ENCODE measurements around the gene DPP6. TPM values are rescaled to one million over a fixed set of nuclear protein-coding genes. Genes with fewer than 3 reads are reported as not detected.

The DPP6 gene
- total RNA-seq, 3 donors from 2014 or later (not counting 1 experiment from before 2014, with no cell fraction given): not detected

- intact Hi-C loops (cut with micrococcal nuclease): no loop called here
- Mint-ChIP-seq H3K27ac (no peak overlapping the region), H3K9me3 (peaks cover 0 to 4% of the 10 kb centered on the region in 2 donors), H3K4me1 (no peaks in the 10 kb centered on the region), H3K27me3 (ENCODE audit: low read depth in 2 of 2) (peaks cover 0 to 1% of the 10 kb centered on the region in 2 donors), H3K36me3 (no peaks in the 10 kb centered on the region), H3K4me3 (no peak overlapping the region)
- no peak overlapping the region for H3K4me3 ChIP-seq (ENCODE audit: low read length)
- no peaks in the 10 kb centered on the region for H3K27me3 ChIP-seq (ENCODE audit: control insufficient read depth, insufficient read depth, low read length)
- no peaks in the 10 kb centered on the region for H3K4me1 ChIP-seq (ENCODE audit: control insufficient read depth, insufficient read depth, low read length)
- H3K27ac ChIP-seq (ENCODE audit: low read length): no peak overlapping the region
- no peaks in the 10 kb centered on the region for H3K36me3 ChIP-seq (ENCODE audit: control insufficient read depth, insufficient read depth, low read length)
- 84% methylated on average over 8 of the region's 8 CpGs for WGBS (ENCODE audit: insufficient coverage)
- DNase-seq (no peak), ATAC-seq (no peak)
- no peaks in the 10 kb centered on the region for H3K9me3 ChIP-seq (ENCODE audit: control insufficient read depth, insufficient read depth, low read length)
- TF ChIP-seq, protein P1, sequence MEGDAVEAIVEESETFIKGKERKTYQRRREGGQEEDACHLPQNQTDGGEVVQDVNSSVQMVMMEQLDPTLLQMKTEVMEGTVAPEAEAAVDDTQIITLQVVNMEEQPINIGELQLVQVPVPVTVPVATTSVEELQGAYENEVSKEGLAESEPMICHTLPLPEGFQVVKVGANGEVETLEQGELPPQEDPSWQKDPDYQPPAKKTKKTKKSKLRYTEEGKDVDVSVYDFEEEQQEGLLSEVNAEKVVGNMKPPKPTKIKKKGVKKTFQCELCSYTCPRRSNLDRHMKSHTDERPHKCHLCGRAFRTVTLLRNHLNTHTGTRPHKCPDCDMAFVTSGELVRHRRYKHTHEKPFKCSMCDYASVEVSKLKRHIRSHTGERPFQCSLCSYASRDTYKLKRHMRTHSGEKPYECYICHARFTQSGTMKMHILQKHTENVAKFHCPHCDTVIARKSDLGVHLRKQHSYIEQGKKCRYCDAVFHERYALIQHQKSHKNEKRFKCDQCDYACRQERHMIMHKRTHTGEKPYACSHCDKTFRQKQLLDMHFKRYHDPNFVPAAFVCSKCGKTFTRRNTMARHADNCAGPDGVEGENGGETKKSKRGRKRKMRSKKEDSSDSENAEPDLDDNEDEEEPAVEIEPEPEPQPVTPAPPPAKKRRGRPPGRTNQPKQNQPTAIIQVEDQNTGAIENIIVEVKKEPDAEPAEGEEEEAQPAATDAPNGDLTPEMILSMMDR (IDR thresholded peaks at IDR 0.05): no peak
These were observed 801.0 kb downstream of the DPP6 start for GRCh38 chr7:154853063-154853726.

DNA sequence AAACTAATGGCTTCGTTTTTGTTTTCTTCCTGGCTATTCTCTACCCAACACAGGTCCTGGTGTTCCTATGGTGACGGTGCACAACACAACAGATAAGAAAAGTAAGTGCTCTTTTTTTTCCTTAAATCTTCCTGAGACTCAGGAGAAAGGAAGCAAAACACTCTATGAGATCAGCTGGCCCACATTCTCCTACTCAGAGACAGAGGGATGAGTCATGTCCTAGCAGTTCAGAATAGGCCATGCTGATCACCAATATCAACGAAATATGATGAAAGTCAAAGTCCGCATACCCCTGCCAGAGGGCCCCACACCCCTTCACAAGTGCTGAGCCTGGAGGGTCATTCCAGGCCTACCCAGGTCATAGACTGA, 801.5 kb downstream of the DPP6 start:
- no peaks in the 10 kb centered on the region for H3K27me3 ChIP-seq (ENCODE audit: control insufficient read depth, insufficient read depth, low read length)
- no peaks in the 10 kb centered on the region for H3K36me3 ChIP-seq (ENCODE audit: control insufficient read depth, insufficient read depth, low read length)
- ATAC-seq (no peak), DNase-seq (no peak)
- no peaks in the 10 kb centered on the region for H3K4me1 Mint-ChIP-seq
- intact Hi-C loops (cut with micrococcal nuclease): no loop called here
- H3K4me1 ChIP-seq (ENCODE audit: control insufficient read depth, insufficient read depth, low read length): no peaks in the 10 kb centered on the region
- H3K27me3 Mint-ChIP-seq (ENCODE audit: low read depth in 2 of 2): no peaks in the 10 kb centered on the region
- H3K9me3 ChIP-seq (ENCODE audit: control insufficient read depth, insufficient read depth, low read length): no peaks in the 10 kb centered on the region
- no peaks in the 10 kb centered on the region for H3K36me3 Mint-ChIP-seq
- no peak overlapping the region for H3K27ac Mint-ChIP-seq
- H3K4me3 ChIP-seq (ENCODE audit: low read length): no peak overlapping the region
- H3K9me3 Mint-ChIP-seq: peaks cover 0 to 4% of the 10 kb centered on the region in 2 donors
- TF ChIP-seq, protein P1 (IDR thresholded peaks at IDR 0.05): no peak
- H3K4me3 Mint-ChIP-seq: no peak overlapping the region
- H3K27ac ChIP-seq (ENCODE audit: low read length): no peak overlapping the region
- 82% methylated on average over 4 of the region's 4 CpGs for WGBS (ENCODE audit: insufficient coverage)

DNA sequence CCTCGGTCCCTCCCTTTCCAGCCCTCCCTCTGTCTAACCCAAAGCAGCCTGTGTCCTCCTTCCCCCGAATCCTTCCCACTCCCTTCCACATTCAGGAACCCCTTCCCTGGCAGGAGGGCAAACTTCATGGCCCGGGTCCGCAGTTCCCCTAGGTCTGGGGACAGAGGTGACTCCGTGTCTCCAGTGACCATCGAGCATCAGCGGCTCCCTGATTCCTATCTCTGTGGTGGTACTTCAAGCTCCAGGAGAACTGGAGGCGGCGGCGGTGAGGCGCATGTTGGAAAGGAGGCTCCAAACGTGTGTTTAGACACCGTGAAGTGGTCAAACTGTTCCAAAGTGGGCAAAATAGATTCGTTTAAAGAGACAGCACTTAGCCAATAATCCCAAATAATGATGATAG, 802.6 kb downstream of the DPP6 start:
- ATAC-seq (no peak), DNase-seq (no peak)
- H3K9me3 ChIP-seq (ENCODE audit: control insufficient read depth, insufficient read depth, low read length): no peaks in the 10 kb centered on the region
- Mint-ChIP-seq H3K27ac (no peak overlapping the region), H3K36me3 (no peaks in the 10 kb centered on the region), H3K4me1 (no peaks in the 10 kb centered on the region), H3K27me3 (ENCODE audit: low read depth in 2 of 2) (no peaks in the 10 kb centered on the region), H3K4me3 (no peak overlapping the region), H3K9me3 (peaks cover 0 to 4% of the 10 kb centered on the region in 2 donors)
- intact Hi-C loops (cut with micrococcal nuclease): no loop called here
- TF ChIP-seq, protein P1 (IDR thresholded peaks at IDR 0.05): no peak
- no peaks in the 10 kb centered on the region for H3K27me3 ChIP-seq (ENCODE audit: control insufficient read depth, insufficient read depth, low read length)
- no peaks in the 10 kb centered on the region for H3K36me3 ChIP-seq (ENCODE audit: control insufficient read depth, insufficient read depth, low read length)
- H3K4me3 ChIP-seq (ENCODE audit: low read length): no peak overlapping the region
- no peak overlapping the region for H3K27ac ChIP-seq (ENCODE audit: low read length)
- H3K4me1 ChIP-seq (ENCODE audit: control insufficient read depth, insufficient read depth, low read length): no peaks in the 10 kb centered on the region
- WGBS (ENCODE audit: insufficient coverage): 89% methylated on average over 14 of the region's 14 CpGs

GRCh38 chr7:154855366-154855765, 803.2 kb downstream of the DPP6 start:
- no peak overlapping the region for H3K4me3 Mint-ChIP-seq
- no peaks in the 10 kb centered on the region for H3K4me1 ChIP-seq (ENCODE audit: control insufficient read depth, insufficient read depth, low read length)
- ATAC-seq (no peak), DNase-seq (no peak)
- no peaks in the 10 kb centered on the region for H3K36me3 Mint-ChIP-seq
- no peaks in the 10 kb centered on the region for H3K4me1 Mint-ChIP-seq
- peaks cover 0 to 4% of the 10 kb centered on the region in 2 donors for H3K9me3 Mint-ChIP-seq
- no peaks in the 10 kb centered on the region for H3K27me3 Mint-ChIP-seq (ENCODE audit: low read depth in 2 of 2)
- no peak overlapping the region for H3K27ac Mint-ChIP-seq
- no peaks in the 10 kb centered on the region for H3K27me3 ChIP-seq (ENCODE audit: control insufficient read depth, insufficient read depth, low read length)
- H3K27ac ChIP-seq (ENCODE audit: low read length): no peak overlapping the region
- no peak overlapping the region for H3K4me3 ChIP-seq (ENCODE audit: low read length)
- no peaks in the 10 kb centered on the region for H3K36me3 ChIP-seq (ENCODE audit: control insufficient read depth, insufficient read depth, low read length)
- TF ChIP-seq, protein P1 (IDR thresholded peaks at IDR 0.05): no peak
- no peaks in the 10 kb centered on the region for H3K9me3 ChIP-seq (ENCODE audit: control insufficient read depth, insufficient read depth, low read length)
- intact Hi-C loops (cut with micrococcal nuclease): no loop called here
- 78% methylated on average over 12 of the region's 12 CpGs for WGBS (ENCODE audit: insufficient coverage)

Data from natural killer cell (primary cell).